Uterus (tissue), 4 donors: ENCODE data around the gene SORBS1. TPM values are rescaled to one million over a fixed set of nuclear protein-coding genes. Genes with fewer than 3 reads are reported as not detected.

ENCODE experiments used
- DNase-seq, 2 donors: peaks; one replicate each; pipeline ENCODE4 v3.0.0-alpha.2; 2019 to 2020
- H3K27ac ChIP-seq, 2 donors: fragments of 200-600 bp; sonication (generic); 1 replicate in 1 of 2; 2 replicates in 1 of 2; pipeline ENCODE4 v1.5.1; 2016 to 2018
- H3K27me3 ChIP-seq, 2 donors: fragments of 200-600 bp; sonication (generic); one replicate each; pipeline ENCODE4 v1.5.1; 2018 to 2019; ENCODE audit warnings: control low read depth in 1 of 2
- H3K36me3 ChIP-seq, 2 donors: fragments of 200-600 bp; sonication (generic); one replicate each; pipeline ENCODE4 v1.5.1; 2019; ENCODE audit warnings: control low read depth in 1 of 2
- H3K4me1 ChIP-seq, 2 donors: fragments of 200-600 bp; sonication (generic); one replicate each; pipeline ENCODE4 v1.5.1; 2018 to 2019; ENCODE audit warnings: control low read depth in 1 of 2
- H3K4me3 ChIP-seq, 2 donors: fragments of 200-600 bp; sonication (generic); 1 replicate in 1 of 2; 2 replicates in 1 of 2; pipeline ENCODE4 v1.5.1; 2018 to 2019; ENCODE audit warnings: mild to moderate bottlenecking in 1 of 2
- H3K9me3 ChIP-seq, 2 donors: fragments of 200-600 bp; sonication (generic); one replicate each; pipeline ENCODE4 v1.5.1; 2019; ENCODE audit warnings: control low read depth in 1 of 2
- POLR2A ChIP-seq, 2 donors: fragments of 450-650 bp; IDR thresholded peaks; one replicate each; pipeline ENCODE4 v1.6.1; 2016; ENCODE audit warnings: antibody characterized with exemption in 2 of 2, mild to moderate bottlenecking in 1 of 2, moderate library complexity in 1 of 2
- intact Hi-C: fragments of 100-400 bp; cut with DNase I; formaldehyde crosslinking; loops from one replicate; pipeline ENCODE4 v1.15.1; 2023; ENCODE audit warnings: low total_unique reads
- total RNA-seq, 4 donors: library from RNA; depleted of rRNA in 3 of 4; stranded (reverse); fragments of >200 nt in 3 of 4; gene quantifications; one replicate each; pipeline versions ENCODE4 v1.1.0 to v1.2.4, GENCODE V29; 2014 to 2023
- TF ChIP-seq, protein P1 (sequence below), 4 experiments: fragments of 200-600 bp in 2 of 4; fragments of 450-650 bp in 2 of 4; sonication (generic) in 2 of 4; IDR thresholded peaks; one replicate each; pipeline ENCODE4 v1.5.1; 2016 to 2019; ENCODE audit warnings: antibody characterized with exemption in 4 of 4, mild to moderate bottlenecking in 2 of 4, moderate library complexity in 1 of 4
- donor health status: DM: yes; HTN: yes; CAD: no.

The SORBS1 gene
- total RNA-seq, 4 donors from 2014 or later = 89.9 to 422 (median 271) TPM

DNA sequence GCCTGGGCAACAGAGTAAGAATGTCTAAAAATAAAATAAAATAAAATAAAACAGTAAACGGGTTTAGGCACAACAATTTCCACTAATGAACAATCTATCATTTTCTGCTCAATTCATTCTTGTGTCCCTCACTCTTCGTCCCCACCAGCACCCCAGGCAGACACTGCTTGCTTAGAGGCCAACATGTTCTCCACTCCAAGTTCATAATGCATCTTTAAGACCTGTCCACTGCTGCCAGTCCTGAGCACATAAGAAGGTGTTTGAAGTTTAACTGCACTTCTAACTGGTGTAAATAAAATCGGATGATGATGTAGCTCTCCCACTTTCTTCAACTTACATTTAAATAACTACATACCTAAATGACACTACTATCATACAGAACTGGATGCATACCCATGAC, 283.6 kb downstream of the SORBS1 start:
- Histone ChIP-seq H3K4me3 (no peak overlapping the region), H3K9me3 (no peaks in the 10 kb centered on the region), H3K36me3 (no peaks in the 10 kb centered on the region), H3K27ac (peak overlapping the region; percentile 92), H3K27me3 (no peaks in the 10 kb centered on the region), H3K4me1 (peaks cover 0 to 16% of the 10 kb centered on the region in 2 donors)
- intact Hi-C loops = no loop called here
- no peak for TF ChIP-seq POLR2A (IDR thresholded peaks at IDR 0.05)
- TF ChIP-seq, protein P1, sequence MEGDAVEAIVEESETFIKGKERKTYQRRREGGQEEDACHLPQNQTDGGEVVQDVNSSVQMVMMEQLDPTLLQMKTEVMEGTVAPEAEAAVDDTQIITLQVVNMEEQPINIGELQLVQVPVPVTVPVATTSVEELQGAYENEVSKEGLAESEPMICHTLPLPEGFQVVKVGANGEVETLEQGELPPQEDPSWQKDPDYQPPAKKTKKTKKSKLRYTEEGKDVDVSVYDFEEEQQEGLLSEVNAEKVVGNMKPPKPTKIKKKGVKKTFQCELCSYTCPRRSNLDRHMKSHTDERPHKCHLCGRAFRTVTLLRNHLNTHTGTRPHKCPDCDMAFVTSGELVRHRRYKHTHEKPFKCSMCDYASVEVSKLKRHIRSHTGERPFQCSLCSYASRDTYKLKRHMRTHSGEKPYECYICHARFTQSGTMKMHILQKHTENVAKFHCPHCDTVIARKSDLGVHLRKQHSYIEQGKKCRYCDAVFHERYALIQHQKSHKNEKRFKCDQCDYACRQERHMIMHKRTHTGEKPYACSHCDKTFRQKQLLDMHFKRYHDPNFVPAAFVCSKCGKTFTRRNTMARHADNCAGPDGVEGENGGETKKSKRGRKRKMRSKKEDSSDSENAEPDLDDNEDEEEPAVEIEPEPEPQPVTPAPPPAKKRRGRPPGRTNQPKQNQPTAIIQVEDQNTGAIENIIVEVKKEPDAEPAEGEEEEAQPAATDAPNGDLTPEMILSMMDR (IDR thresholded peaks at IDR 0.05) = no peak
- no peak for DNase-seq

DNA sequence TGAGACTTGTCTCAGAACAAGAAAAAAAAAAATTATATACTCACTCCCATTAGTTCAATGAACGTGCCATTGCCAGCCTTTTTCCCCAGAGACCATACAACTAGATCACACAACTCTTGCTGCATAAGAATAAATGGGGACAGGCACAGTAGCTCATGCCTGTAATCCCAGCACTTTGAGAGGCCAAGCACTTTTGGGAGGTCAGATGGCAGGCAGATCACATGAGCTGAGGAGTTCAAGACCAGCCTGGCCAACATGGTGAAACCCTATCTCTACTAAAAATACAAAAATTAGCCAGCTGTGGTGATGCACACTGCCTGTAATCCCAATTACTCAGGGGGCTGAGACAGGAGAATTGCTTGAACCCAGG, 284.0 kb downstream of the SORBS1 start:
- no peak for DNase-seq
- Histone ChIP-seq H3K27me3 (no peaks in the 10 kb centered on the region), H3K27ac (peak overlapping the region; percentile 92), H3K36me3 (no peaks in the 10 kb centered on the region), H3K4me3 (no peak overlapping the region), H3K9me3 (no peaks in the 10 kb centered on the region), H3K4me1 (peaks cover 0 to 16% of the 10 kb centered on the region in 2 donors)
- TF ChIP-seq, protein P1 (IDR thresholded peaks at IDR 0.05) = no peak
- no peak for TF ChIP-seq POLR2A (IDR thresholded peaks at IDR 0.05)
- intact Hi-C loops = no loop called here

DNA sequence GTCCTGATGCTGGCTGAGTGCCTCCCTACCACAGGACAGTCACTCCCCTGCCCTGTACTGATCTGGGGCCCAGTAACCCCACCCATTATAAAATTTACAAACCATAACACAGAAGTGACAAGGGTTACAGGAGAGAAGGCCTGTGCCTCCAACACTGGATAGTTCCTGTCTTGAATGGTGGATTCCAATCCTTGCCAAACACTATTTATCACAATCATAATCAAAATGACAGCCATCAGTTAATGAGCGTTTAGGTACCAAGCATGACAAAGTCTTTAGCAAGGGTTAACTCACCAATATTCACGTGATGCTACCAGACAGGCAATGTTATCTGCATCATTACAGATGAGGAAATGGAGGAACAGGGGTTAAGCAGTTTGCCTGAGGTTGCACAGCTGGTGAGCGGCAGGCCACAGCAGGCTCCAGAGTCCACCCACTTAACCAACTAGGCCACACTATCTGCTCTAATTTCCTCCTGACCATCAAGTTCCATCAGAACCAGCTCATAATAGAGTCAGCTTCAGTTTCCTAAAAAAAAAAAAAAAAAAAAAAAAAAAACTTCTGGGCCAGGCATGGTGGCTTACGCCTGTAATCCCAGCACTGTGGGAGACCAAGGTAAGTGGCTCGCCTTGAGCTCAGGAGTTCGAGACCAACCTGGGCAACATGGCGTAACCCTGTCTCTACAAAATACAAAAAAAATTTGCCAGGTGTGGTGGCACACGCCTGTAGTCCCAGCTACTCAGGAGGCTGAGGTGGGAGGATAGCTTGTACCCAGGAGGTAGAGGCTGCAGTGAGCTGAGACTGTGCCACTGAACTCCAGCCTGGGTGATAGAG, 284.6 kb downstream of the SORBS1 start:
- no peak for TF ChIP-seq POLR2A (IDR thresholded peaks at IDR 0.05)
- TF ChIP-seq, protein P1 (IDR thresholded peaks at IDR 0.05) = no peak
- Histone ChIP-seq H3K27me3 (no peaks in the 10 kb centered on the region), H3K9me3 (no peaks in the 10 kb centered on the region), H3K36me3 (no peaks in the 10 kb centered on the region), H3K27ac (peak overlapping the region; percentile 92), H3K4me1 (peaks cover 0 to 16% of the 10 kb centered on the region in 2 donors), H3K4me3 (no peak overlapping the region)
- intact Hi-C loops = no loop called here
- no peak for DNase-seq

DNA sequence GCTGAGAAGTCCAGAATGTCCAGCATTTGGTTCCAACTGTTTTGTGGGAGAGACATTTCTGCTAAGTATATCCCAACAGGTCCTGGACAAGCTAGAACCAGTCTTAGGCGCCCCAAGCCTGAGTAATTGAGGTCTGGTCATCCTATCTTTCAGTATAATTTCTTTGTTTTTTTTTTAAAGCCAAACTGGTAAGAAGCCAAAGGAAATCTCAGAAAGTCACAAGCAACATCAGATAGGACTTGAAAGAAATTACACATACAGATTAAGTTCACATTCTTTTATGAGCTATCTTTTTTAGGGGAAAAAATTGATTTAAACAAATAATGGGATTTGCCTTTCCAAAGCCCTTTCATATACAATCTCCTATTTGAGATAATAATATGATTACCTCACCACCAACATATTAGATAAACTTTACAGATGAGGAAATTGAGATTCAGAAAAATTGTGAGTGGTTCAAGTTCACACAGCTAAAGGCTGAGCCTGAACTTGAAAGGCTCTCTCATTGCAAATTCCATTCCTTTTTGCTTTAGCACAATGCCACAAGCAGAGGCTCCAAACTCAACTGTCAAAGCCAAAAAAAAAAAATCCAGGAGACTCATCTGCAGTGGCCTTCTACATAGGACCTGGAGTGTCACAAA, 285.3 kb downstream of the SORBS1 start:
- Histone ChIP-seq H3K27me3 (no peaks in the 10 kb centered on the region), H3K36me3 (no peaks in the 10 kb centered on the region), H3K9me3 (no peaks in the 10 kb centered on the region), H3K27ac (peak overlapping the region; percentile 92), H3K4me3 (no peak overlapping the region), H3K4me1 (peaks cover 0 to 16% of the 10 kb centered on the region in 2 donors)
- intact Hi-C loops = no loop called here
- TF ChIP-seq, protein P1 (IDR thresholded peaks at IDR 0.05) = no peak
- TF ChIP-seq POLR2A (IDR thresholded peaks at IDR 0.05) = no peak
- no peak for DNase-seq
